Activated naive CD8-positive, alpha-beta T cell treated with anti-CD3 and anti-CD28 coated beads for 36 hours (primary cell): ENCODE data around the gene HADHA. TPM values are rescaled to one million over a fixed set of nuclear protein-coding genes. Genes with fewer than 3 reads are reported as not detected.
"Not testable (repeated sequence)": the region's sequence is repeated elsewhere in the genome, so short reads cannot be mapped to it uniquely, and the experiment has no call there.

Experiments
- DNase-seq: peaks from one replicate; pipeline ENCODE4 v3.0.0; 2021
- H3K27ac Mint-ChIP-seq: one replicate; pipeline ENCODE4 v1.8.0; 2022; ENCODE audit warnings: mild to moderate bottlenecking, moderate library complexity, mixed read lengths
- H3K27me3 Mint-ChIP-seq: one replicate; pipeline ENCODE4 v1.8.0; 2022; ENCODE audit warnings: mild to moderate bottlenecking, mixed read lengths
- H3K36me3 Mint-ChIP-seq: one replicate; pipeline ENCODE4 v1.8.0; 2021; ENCODE audit warnings: mild to moderate bottlenecking, mixed read lengths
- H3K4me1 Mint-ChIP-seq: one replicate; pipeline ENCODE4 v1.8.0; 2021; ENCODE audit warnings: mixed read lengths
- H3K4me3 Mint-ChIP-seq: one replicate; pipeline ENCODE4 v1.8.0; 2022; ENCODE audit warnings: mild to moderate bottlenecking, moderate library complexity, mixed read lengths
- H3K9me3 Mint-ChIP-seq: one replicate; pipeline ENCODE4 v1.8.0; 2022; ENCODE audit warnings: mixed read lengths
- total RNA-seq, 2 experiments: library from RNA; stranded (reverse); gene quantifications; one replicate each; pipeline ENCODE4 v1.2.3, GENCODE V29; 2021

The HADHA gene
- total RNA-seq, 2 experiments from 2014 or later: 119 to 120 TPM

GRCh38 chr2:26177122-26177521, 67.3 kb downstream of the HADHA start:
- DNase-seq: no peak
- Mint-ChIP-seq H3K27me3 (peaks cover 51% of the 10 kb centered on the region), H3K27ac (no peak overlapping the region), H3K9me3 (no peaks in the 10 kb centered on the region), H3K36me3 (no peaks in the 10 kb centered on the region), H3K4me1 (peaks cover 7% of the 10 kb centered on the region), H3K4me3 (no peak overlapping the region)

- no peaks in the 10 kb centered on the region for H3K36me3 Mint-ChIP-seq
- H3K4me1 Mint-ChIP-seq: peaks cover 9% of the 10 kb centered on the region
- H3K9me3 Mint-ChIP-seq: no peaks in the 10 kb centered on the region
- peaks cover 59% of the 10 kb centered on the region for H3K27me3 Mint-ChIP-seq
- no peak overlapping the region for H3K27ac Mint-ChIP-seq
- DNase-seq: no peak
- H3K4me3 Mint-ChIP-seq: no peak overlapping the region
Observed at GRCh38 chr2:26176279-26176615, 68.2 kb downstream of the HADHA start.

- DNase-seq: no peak
- Mint-ChIP-seq H3K4me1 (peaks cover 9% of the 10 kb centered on the region), H3K4me3 (no peak overlapping the region), H3K27me3 (peaks cover 61% of the 10 kb centered on the region), H3K9me3 (no peaks in the 10 kb centered on the region), H3K36me3 (no peaks in the 10 kb centered on the region), H3K27ac (no peak overlapping the region)
Observed at GRCh38 chr2:26175466-26176278, 68.8 kb downstream of the HADHA start.

- no peak overlapping the region for H3K27ac Mint-ChIP-seq
- peaks cover 9% of the 10 kb centered on the region for H3K4me1 Mint-ChIP-seq
- no peak overlapping the region for H3K4me3 Mint-ChIP-seq
- no peaks in the 10 kb centered on the region for H3K9me3 Mint-ChIP-seq
- no peaks in the 10 kb centered on the region for H3K36me3 Mint-ChIP-seq
- DNase-seq: no peak
- H3K27me3 Mint-ChIP-seq: peaks cover 59% of the 10 kb centered on the region
Observed at GRCh38 chr2:26174691-26175465, 69.6 kb downstream of the HADHA start.

- H3K4me3 Mint-ChIP-seq: peak overlapping the region; percentile 67
- no peaks in the 10 kb centered on the region for H3K36me3 Mint-ChIP-seq
- peaks cover 5% of the 10 kb centered on the region for H3K4me1 Mint-ChIP-seq
- no peak overlapping the region for H3K27ac Mint-ChIP-seq
- no peaks in the 10 kb centered on the region for H3K9me3 Mint-ChIP-seq
- no peak for DNase-seq
- peaks cover 53% of the 10 kb centered on the region for H3K27me3 Mint-ChIP-seq
Observed at GRCh38 chr2:26173776-26174482, 70.5 kb downstream of the HADHA start.

GRCh38 chr2:26172871-26173775, 71.3 kb downstream of the HADHA start, which contains the start of gene GAREM2:
Gene GAREM2, plus strand, starts transcription at chr2:26173088. Its CDS starts 133 bp downstream, at chr2:26173221.
- no peak for DNase-seq
- peaks cover 5% of the 10 kb centered on the region for H3K4me1 Mint-ChIP-seq
- H3K4me3 Mint-ChIP-seq: peak within 1 kb of the TSS; percentile 78
- H3K36me3 Mint-ChIP-seq: no peaks in the 10 kb centered on the region
- peaks cover 53% of the 10 kb centered on the region for H3K27me3 Mint-ChIP-seq
- peak within 1 kb of the TSS; percentile 38 for H3K27ac Mint-ChIP-seq
- no peaks in the 10 kb centered on the region for H3K9me3 Mint-ChIP-seq

GRCh38 chr2:26172189-26172870, 72.1 kb downstream of the HADHA start:
- Mint-ChIP-seq H3K4me1 (peaks cover 5% of the 10 kb centered on the region), H3K36me3 (no peaks in the 10 kb centered on the region), H3K9me3 (no peaks in the 10 kb centered on the region), H3K27ac (peak overlapping the region; percentile 38), H3K4me3 (peak overlapping the region; percentile 78), H3K27me3 (peaks cover 53% of the 10 kb centered on the region)
- no peak for DNase-seq

GRCh38 chr2:26170795-26171194, 73.6 kb downstream of the HADHA start:
- Mint-ChIP-seq H3K27me3 (peaks cover 49% of the 10 kb centered on the region), H3K9me3 (no peaks in the 10 kb centered on the region)

GRCh38 chr2:26169681-26170414, 74.6 kb downstream of the HADHA start:
- Mint-ChIP-seq H3K9me3 (no peaks in the 10 kb centered on the region), H3K4me3 (no peak overlapping the region), H3K27ac (no peak overlapping the region), H3K27me3 (peaks cover 40% of the 10 kb centered on the region), H3K36me3 (no peaks in the 10 kb centered on the region), H3K4me1 (peaks cover 5% of the 10 kb centered on the region)
- DNase-seq: no peak

More at GRCh38 chr2:26170795-26171194, 73.6 kb downstream of the HADHA start:
- peaks cover 5% of the 10 kb centered on the region for H3K4me1 Mint-ChIP-seq
- no peak overlapping the region for H3K27ac Mint-ChIP-seq
- H3K4me3 Mint-ChIP-seq: no peak overlapping the region
- H3K36me3 Mint-ChIP-seq: no peaks in the 10 kb centered on the region
- no peak for DNase-seq

- Mint-ChIP-seq H3K36me3 (no peaks in the 10 kb centered on the region), H3K9me3 (no peaks in the 10 kb centered on the region), H3K4me3 (no peak overlapping the region), H3K27ac (no peak overlapping the region), H3K27me3 (peaks cover 33% of the 10 kb centered on the region), H3K4me1 (peaks cover 5% of the 10 kb centered on the region)
- no peak for DNase-seq
Observed at GRCh38 chr2:26169226-26169625, 75.2 kb downstream of the HADHA start.

GRCh38 chr2:26168785-26169184, 75.6 kb downstream of the HADHA start:
- H3K4me3 Mint-ChIP-seq: no peak overlapping the region
- peaks cover 5% of the 10 kb centered on the region for H3K4me1 Mint-ChIP-seq
- no peak for DNase-seq
- no peaks in the 10 kb centered on the region for H3K9me3 Mint-ChIP-seq
- peaks cover 29% of the 10 kb centered on the region for H3K27me3 Mint-ChIP-seq
- no peak overlapping the region for H3K27ac Mint-ChIP-seq
- H3K36me3 Mint-ChIP-seq: no peaks in the 10 kb centered on the region

- H3K36me3 Mint-ChIP-seq, H3K4me1 Mint-ChIP-seq, H3K4me3 Mint-ChIP-seq, H3K27ac Mint-ChIP-seq, H3K9me3 Mint-ChIP-seq, DNase-seq: not testable (repeated sequence)
- H3K27me3 Mint-ChIP-seq: peaks cover 15% of the 10 kb centered on the region
Observed at GRCh38 chr2:26166541-26166940, 77.9 kb downstream of the HADHA start.

GRCh38 chr2:26165403-26165802, 79.0 kb downstream of the HADHA start:
- H3K27me3 Mint-ChIP-seq: peaks cover 4% of the 10 kb centered on the region

More at GRCh38 chr2:26165403-26165802, 79.0 kb downstream of the HADHA start:
- Mint-ChIP-seq H3K36me3 (no peaks in the 10 kb centered on the region), H3K27ac (no peak overlapping the region), H3K4me3 (no peak overlapping the region), H3K4me1 (no peaks in the 10 kb centered on the region), H3K9me3 (no peaks in the 10 kb centered on the region)
- DNase-seq: no peak
